NCI-H2227 treated with DMSO at 0.1 percent for 48 hours (cell line): ENCODE results near the gene GJA10.
"Not testable (repeated sequence)": the region's sequence is repeated elsewhere in the genome, so short reads cannot be mapped to it uniquely, and the experiment has no call there.

Experiments
- DNase-seq: peaks from one replicate; lab custom pipeline; 2025; lab: John Stamatoyannopoulos, UW

The GJA10 gene

DNA sequence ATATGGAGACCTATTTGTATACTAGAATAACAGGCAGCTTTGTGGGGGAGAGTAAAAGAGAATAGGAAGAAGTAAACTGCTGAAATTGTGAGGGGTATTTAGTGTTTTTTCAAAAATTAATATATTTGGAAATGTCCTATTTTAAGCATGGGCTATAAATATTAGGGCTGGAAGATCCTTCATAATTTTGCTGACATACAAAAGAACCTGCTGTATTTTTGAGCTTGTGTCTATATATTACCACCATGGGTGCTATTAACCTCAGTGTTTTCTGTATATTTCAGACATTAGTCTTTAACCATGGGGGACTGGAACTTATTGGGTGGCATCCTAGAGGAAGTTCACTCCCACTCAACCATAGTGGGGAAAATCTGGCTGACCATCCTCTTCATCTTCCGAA lies at the start of gene GJA10:
Gene GJA10 (plus strand): TSS at position 301 of the 400 bp plus-strand sequence. CDS start 0 bp downstream, at position 301.
- no peak for DNase-seq

- DNase-seq = not testable (repeated sequence)
Measured at GRCh38 chr6:89847513-89847912, 46.8 kb upstream of the GJA10 start.

GRCh38 chr6:89853068-89853467 lies 41.2 kb upstream of the GJA10 start:
- no peak for DNase-seq

DNA sequence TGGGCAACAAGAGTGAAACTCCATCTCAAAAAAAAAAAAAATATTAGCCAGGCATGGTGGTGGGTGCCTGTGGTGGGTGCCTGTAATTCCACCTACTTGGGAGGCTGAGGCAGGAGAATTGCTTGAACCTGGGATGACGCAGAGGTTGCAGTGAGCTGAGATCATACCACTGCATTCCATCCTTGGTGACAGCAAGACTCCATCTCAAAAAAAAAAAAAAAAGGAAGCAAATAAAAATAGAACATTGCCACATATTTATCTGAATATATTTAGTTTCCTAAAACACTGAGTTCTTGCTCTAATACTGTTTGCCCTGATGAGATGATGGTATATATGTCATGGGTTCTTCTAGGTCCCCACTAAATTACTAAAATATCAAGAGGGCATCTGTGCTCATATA lies 36.2 kb upstream of the GJA10 start:
- DNase-seq = no peak

- DNase-seq = no peak
Measured at GRCh38 chr6:89859744-89860143, 34.5 kb upstream of the GJA10 start.

DNA sequence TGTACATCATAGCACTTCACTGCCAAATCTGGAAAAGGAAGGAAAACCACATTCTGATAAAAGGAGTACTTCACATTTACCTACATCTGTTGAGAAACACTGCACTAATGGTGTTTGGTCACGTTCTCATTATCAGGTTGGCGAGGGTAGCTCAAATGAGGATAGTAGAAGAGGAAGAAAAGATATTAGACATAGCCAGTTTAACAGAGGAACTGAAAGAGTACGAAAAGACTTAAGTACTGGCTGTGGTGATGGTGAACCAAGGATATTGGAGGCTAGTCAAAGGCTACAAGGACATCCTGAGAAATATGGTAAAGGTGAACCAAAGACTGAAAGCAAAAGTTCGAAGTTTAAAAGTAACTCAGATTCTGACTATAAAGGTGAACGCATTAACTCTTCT lies 32.0 kb upstream of the GJA10 start:
- no peak for DNase-seq

- no peak for DNase-seq
Measured at GRCh38 chr6:89862698-89863097, 31.6 kb upstream of the GJA10 start.

GRCh38 chr6:89866024-89866678 lies 28.1 kb upstream of the GJA10 start:
- no peak for DNase-seq

DNA sequence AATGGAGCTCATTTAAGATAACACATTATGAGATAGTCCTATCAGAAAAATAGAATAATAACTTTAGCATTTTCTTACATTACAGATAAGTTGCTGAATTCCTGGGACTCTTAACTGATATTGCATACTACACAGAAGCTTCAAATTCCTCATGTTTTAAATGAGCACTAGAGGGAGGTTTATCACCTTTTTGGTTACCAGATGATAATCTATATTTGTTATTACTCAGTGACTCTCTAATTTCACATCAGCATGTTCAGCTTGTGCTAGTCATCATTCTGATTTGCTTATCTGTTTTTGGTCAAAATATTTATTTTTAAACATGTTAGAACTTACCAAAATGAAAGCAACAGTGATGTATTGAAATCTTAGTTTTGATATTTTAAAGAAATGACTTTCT lies 20.5 kb upstream of the GJA10 start:
- DNase-seq = no peak

DNA sequence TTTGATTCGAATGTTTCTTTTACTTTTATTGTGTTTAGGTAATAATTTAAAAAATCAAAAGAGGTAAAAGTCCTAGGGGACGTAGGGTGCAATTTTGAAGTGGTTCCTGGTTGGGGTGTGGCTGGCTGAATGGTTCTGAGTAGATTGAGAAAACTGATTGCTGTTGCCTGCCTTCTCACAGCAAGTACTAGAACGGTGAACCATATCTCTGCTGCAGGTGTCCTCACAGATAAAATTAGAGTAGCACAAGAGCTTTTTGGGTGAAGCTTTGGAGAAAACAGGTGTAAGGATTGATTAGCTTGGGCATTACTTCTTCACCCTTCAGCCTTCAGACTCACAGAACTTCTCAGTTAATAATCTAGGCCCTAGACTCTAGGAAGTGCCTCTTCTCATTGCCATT lies 19.8 kb upstream of the GJA10 start:
- DNase-seq = no peak

GRCh38 chr6:89886378-89887120 lies 7.7 kb upstream of the GJA10 start:
- no peak for DNase-seq

DNA sequence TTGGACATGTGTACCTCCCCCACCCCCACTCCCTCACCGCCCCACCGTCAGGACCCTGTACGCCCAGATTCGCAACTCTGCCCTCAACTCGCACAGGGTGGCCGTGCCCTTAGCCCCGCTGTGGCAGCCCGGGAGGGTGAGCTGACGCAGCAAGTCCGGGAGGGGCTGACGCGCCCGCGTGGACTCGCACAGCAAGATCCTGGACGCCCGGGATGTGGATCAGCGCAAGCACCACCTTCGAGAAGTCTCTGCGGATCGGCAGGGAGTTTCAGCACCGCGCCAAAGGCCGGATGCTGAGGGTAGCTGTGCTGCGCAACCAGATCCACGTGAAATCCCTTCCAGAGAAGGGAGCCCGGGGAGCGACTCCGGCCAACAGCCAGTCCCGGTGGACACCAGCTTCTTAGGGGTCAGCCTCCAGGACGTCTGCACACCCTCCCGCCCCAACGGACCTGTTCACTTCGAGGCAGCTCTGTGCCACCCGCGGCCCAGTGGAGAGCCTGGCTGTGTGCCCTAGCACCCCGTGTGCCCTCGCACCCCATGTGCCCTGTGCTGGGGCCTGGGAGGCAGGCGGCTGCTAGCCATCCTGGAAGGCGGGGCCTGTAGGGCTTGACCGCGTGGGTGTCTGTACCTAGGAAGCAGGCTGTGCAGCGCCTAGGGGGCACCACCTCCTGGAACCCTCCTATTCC lies 6.7 kb upstream of the GJA10 start:
- no peak for DNase-seq

- DNase-seq = no peak
Measured at GRCh38 chr6:89888138-89888514, 6.1 kb upstream of the GJA10 start.

DNA sequence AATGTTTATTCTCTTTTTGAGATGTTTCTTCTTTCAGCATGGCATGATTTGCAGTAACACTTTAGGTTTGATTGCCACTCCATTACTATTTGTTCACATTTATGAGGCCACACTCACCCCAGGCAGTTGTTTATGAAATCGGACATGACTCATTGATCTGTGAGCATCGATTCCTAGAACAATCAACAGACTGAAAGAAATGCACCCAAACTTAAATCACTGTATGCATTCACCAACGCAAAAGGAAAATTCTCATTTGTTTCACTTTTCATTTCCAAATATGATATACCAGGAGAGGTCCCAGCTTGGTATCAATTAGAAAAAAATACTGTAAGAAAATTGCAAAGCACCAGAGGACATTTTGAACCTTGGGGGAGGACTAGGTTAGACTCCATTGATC lies 5.4 kb upstream of the GJA10 start:
- no peak for DNase-seq

- not testable (repeated sequence) for DNase-seq
Measured at GRCh38 chr6:89890845-89891528, 3.3 kb upstream of the GJA10 start.

GRCh38 chr6:89892577-89892976 lies 1.7 kb upstream of the GJA10 start:
- not testable (repeated sequence) for DNase-seq

DNA sequence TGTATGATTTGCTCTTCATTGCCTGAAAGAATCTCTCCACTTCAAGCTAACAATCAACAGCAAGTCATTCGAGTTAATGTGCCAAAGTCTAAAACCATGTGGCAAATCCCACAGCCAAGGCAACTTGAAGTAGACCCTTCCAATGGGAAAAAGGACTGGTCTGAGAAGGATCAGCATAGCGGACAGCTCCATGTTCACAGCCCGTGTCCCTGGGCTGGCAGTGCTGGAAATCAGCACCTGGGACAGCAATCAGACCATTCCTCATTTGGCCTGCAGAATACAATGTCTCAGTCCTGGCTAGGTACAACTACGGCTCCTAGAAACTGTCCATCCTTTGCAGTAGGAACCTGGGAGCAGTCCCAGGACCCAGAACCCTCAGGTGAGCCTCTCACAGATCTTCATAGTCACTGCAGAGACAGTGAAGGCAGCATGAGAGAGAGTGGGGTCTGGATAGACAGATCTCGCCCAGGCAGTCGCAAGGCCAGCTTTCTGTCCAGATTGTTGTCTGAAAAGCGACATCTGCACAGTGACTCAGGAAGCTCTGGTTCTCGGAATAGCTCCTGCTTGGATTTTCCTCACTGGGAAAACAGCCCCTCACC lies 1.1 kb downstream of the GJA10 start:
- DNase-seq = no peak

DNA sequence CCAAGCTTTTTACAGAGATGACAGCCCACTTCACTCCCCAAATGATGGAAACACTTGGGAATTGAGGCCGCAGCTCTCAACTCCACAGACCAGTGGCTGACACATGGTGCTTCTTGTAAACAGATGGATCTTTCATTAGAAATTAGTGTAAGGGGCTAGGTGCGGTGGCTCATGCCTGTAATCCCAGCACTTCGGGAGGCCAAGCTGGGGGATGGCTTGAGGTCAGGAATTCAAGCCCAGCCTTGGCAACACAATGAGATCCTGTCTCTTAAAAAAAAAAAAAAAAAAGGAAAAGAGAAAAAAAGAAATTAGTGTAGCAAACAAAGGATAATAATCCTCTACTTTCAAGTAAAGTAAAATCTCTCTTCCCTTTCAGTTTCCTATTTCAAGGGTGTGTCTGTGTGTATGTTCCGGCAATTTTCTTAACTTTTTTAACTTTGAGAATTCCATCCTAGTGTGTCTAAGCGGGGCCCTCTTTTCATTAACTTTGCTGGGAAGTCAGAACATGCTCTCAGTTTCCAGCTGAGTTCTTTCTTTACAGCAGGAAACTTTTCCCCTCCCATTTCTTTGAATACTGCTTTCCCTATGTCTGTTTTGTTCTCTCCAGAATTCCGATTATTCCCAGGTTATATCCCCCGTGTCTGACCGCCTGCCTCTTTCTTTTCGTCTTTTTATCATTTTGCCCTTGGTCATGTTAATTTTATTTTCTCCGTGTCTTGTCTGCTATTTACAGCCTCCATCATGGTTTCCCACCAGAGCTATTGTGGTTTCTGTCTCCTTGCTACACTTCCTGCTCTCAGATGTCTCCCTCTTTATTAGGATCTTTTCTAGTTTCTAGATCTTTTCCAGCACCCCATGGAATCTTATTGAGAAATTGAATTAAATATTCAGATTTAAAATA lies 16.0 kb downstream of the GJA10 start:
- not testable (repeated sequence) for DNase-seq

GRCh38 chr6:89910902-89911240 lies 16.6 kb downstream of the GJA10 start:
- DNase-seq = no peak

DNA sequence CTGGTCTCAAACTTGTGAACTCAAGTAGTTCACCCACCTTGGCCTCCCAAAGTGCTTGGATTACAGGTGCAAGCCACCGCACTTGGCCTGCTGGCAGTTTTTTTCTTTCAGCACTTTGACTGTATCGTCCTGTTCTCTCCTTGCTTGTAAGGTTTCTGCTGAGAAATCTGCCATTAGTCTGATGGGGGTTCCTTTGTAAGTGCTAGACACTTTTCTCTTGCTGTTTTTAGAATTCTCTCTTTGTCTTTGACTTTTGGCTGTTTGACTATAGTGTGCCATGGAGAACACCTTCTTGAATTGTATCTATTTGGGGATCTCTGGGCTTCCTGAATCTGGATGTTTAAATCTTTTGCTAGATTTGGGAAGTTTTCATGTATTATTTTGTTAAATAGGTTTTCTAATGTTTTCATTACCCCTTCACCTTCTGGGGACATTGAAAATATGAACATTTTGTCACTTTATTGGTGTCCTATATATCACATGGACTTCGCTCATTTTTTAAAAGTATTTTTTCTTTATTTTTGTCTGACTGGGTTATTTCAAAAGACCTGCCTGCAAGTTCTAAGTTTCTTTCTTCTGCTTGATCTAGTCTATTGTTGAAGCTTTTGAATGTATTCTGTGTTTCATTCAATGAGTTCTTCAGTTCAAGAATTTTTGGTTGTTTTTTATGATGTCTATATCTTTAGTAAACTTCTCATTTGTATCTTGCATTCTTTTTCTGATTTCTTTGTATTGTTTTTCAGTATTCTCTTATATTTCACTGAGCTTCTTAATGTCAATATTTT lies 22.1 kb downstream of the GJA10 start:
- DNase-seq = no peak
